HepG2 (cell line): Measurements from ENCODE around the gene MXRA7. TPM values are rescaled to one million over a fixed set of nuclear protein-coding genes. Genes with fewer than 3 reads are reported as not detected.
A peak's percentile ranks its signal among the peaks of the same experiment; 100 is the strongest.
"Not testable (repeated sequence)": the region's sequence is repeated elsewhere in the genome, so short reads cannot be mapped to it uniquely, and the experiment has no call there.

Source experiments
- ATAC-seq: fragments of 200-7000 bp; cut with Tn5 transposase; 3 replicates; pipeline ENCODE4 v1.9.1; 2020; ENCODE audit warnings: mild to moderate bottlenecking, moderate library complexity
- BruUV-seq: library from RNA; stranded (reverse); fragments of 400-500 nt; replicated peaks from 2 replicates; lab custom pipeline; 2021; lab: Mats Ljungman, UMichigan
- CTCF ChIA-PET: fragments of 300-600 bp; formaldehyde crosslinking; extraction: SDS; loops from one replicate; lab custom pipeline; 2021; ENCODE audit warnings: low total read pairs, inconsistent platforms, low intra/inter-chr PET ratio; lab: Yijun Ruan, JAX
- POLR2A ChIA-PET: fragments of 350-600 bp; sonication (Branson Sonifier 250); formaldehyde crosslinking; loops from one replicate; lab custom pipeline; 2020; ENCODE audit warnings: antibody characterized with exemption, inconsistent platforms; lab: Yijun Ruan, JAX
- DNase-seq: peaks from one replicate; pipeline ENCODE4 v3.0.0-alpha.2; 2015; ENCODE audit warnings: low spot score
- FAIRE-seq: peaks from 3 replicates; lab custom pipeline; 2011; peaks lifted over from hg19 to GRCh38; lab: Jason Lieb, UNC
- H2AFZ ChIP-seq: one replicate; pipeline ENCODE4 v1.6.1; 2011; ENCODE audit warnings: low read length, inconsistent platforms
- H3K27ac ChIP-seq: fragments of 300-600 bp; 3 replicates; pipeline ENCODE4 v1.8.0; 2011; ENCODE audit warnings: mixed run types, mild to moderate bottlenecking, mixed read lengths, low read length, inconsistent platforms; ENCODE audit not compliant: insufficient read depth; ENCODE audit errors: extremely low read length
- H3K27me3 ChIP-seq, 2 experiments: fragments of 200-600 bp in 1 of 2; 2 replicates in 1 of 2; 3 replicates in 1 of 2; pipeline versions ENCODE4 v1.6.0 to v1.8.0; 2011; ENCODE audit warnings: low read length in 2 of 2, mild to moderate bottlenecking in 2 of 2, moderate library complexity in 2 of 2, inconsistent platforms in 1 of 2; ENCODE audit not compliant: insufficient read depth in 2 of 2, control insufficient read depth in 1 of 2
- H3K36me3 ChIP-seq, 2 experiments: fragments of 200-600 bp in 1 of 2; replicated peaks in 1 of 2; 2 replicates in 1 of 2; 3 replicates in 1 of 2; pipeline versions ENCODE4 v1.5.1 to v1.8.0; 2011; ENCODE audit warnings: low read length in 2 of 2, inconsistent platforms in 1 of 2; ENCODE audit not compliant: insufficient read depth in 2 of 2, control insufficient read depth in 1 of 2
- H3K4me1 ChIP-seq: 2 replicates; pipeline ENCODE4 v1.5.1; 2012; ENCODE audit warnings: low read length, inconsistent platforms; ENCODE audit not compliant: insufficient read depth
- H3K4me2 ChIP-seq: 2 replicates; pipeline ENCODE4 v1.6.0; 2011; ENCODE audit warnings: low read depth, low read length, inconsistent platforms
- H3K4me3 ChIP-seq, 3 experiments: fragments of 200-600 bp in 1 of 3; sonication (generic), shearing (Covaris generic) in 1 of 3; replicated peaks in 1 of 3; 2 replicates each; pipeline ENCODE4 v1.5.1; 2011 to 2016; ENCODE audit warnings: low read length in 3 of 3, inconsistent platforms in 2 of 3, low read depth in 2 of 3, mild to moderate bottlenecking in 2 of 3, control low read depth in 1 of 3, mixed read lengths in 1 of 3; ENCODE audit not compliant: insufficient read depth in 1 of 3
- H3K79me2 ChIP-seq: one replicate; pipeline ENCODE4 v1.6.1; 2011; ENCODE audit warnings: low read length, inconsistent platforms; ENCODE audit not compliant: insufficient read depth
- H3K9ac ChIP-seq: 2 replicates; pipeline ENCODE4 v1.6.0; 2011; ENCODE audit warnings: mild to moderate bottlenecking, low read depth, low read length, inconsistent platforms; ENCODE audit not compliant: insufficient read depth
- H3K9me3 ChIP-seq: 2 replicates; pipeline ENCODE4 v1.5.1; 2012; ENCODE audit warnings: mild to moderate bottlenecking, low read length
- H4K20me1 ChIP-seq: 2 replicates; pipeline ENCODE4 v1.6.0; 2011; ENCODE audit warnings: inconsistent platforms, mild to moderate bottlenecking, low read length, moderate library complexity; ENCODE audit not compliant: insufficient read depth
- HNF1A ChIP-seq, 2 experiments: sonication (generic) in 1 of 2; formaldehyde crosslinking in 1 of 2; IDR thresholded peaks; 2 replicates each; pipeline versions ENCODE4 v1.4.0 to v1.6.1; 2016 to 2020; ENCODE audit warnings: borderline replicate concordance in 1 of 2, low read depth in 1 of 2, mild to moderate bottlenecking in 1 of 2, missing genetic modification reagents in 1 of 2
- HOXA3 ChIP-seq: sonication (generic); formaldehyde crosslinking; IDR thresholded peaks from 2 replicates; pipeline ENCODE4 v1.5.0; 2020; ENCODE audit warnings: missing genetic modification reagents
- MLLT10 ChIP-seq: sonication (generic); formaldehyde crosslinking; IDR thresholded peaks from 2 replicates; pipeline ENCODE4 v1.4.0; 2020; ENCODE audit warnings: missing genetic modification reagents
- ZNF121 ChIP-seq: sonication (generic); formaldehyde crosslinking; IDR thresholded peaks from 2 replicates; pipeline ENCODE4 v1.5.0; 2020; ENCODE audit warnings: mild to moderate bottlenecking, missing genetic modification reagents
- WGBS: methylation state at CpG from one replicate; pipeline ENCODE4 v1.1.6; 2017; ENCODE audit warnings: low lambda C conversion rate; 5-methylcytosine and 5-hydroxymethylcytosine counted together
- in situ Hi-C: cut with HindIII; loops from 2 replicates; pipeline ENCODE4 v1.10.0; 2017; ENCODE audit warnings: low pct_unique_long_range_greater_than_20kb; ENCODE audit not compliant: extremely low pct_ligation_motif_present
- intact Hi-C: fragments of 100-400 bp; cut with micrococcal nuclease; formaldehyde crosslinking; loops from one replicate; pipeline ENCODE4 v1.10.0; 2022; ENCODE audit not compliant: unreplicated experiment
- polyA plus RNA-seq, 8 experiments: library from polyadenylated mRNA; depleted of rRNA in 3 of 8; stranded (reverse) in 7 of 8; unstranded in 1 of 8; fragments of >200 nt; fragmentation: Illumina TruSeq in 4 of 8; extraction: Trizol in 4 of 8; gene quantifications; 2 replicates each; pipeline versions ENCODE4 v1.2.1 to v1.2.3, GENCODE V29; 2011 to 2016; ENCODE audit warnings: low read depth in 4 of 8, missing spikeins in 1 of 8, mixed read lengths in 1 of 8; ENCODE audit not compliant: insufficient read depth in 1 of 8
- total RNA-seq, 5 experiments: library from RNA; depleted of rRNA; stranded (reverse); fragments of >200 nt; fragmentation: Illumina TruSeq; extraction: Trizol; gene quantifications; 2 replicates each; pipeline ENCODE4 v1.2.3, GENCODE V29; 2016; ENCODE audit warnings: low read depth in 1 of 5

MXRA7 gene
- total and polyA plus RNA-seq, 2 of the 13 experiments (the other 11 are each of a cell fraction or from before 2014, with no cell fraction given): 44.8 to 112 TPM

GRCh38 chr17:76698466-76698977 is 12.2 kb downstream of the MXRA7 start:
- H3K9me3 ChIP-seq, H2AFZ ChIP-seq, H3K27me3 ChIP-seq, H3K36me3 ChIP-seq, in situ Hi-C loops, H3K9ac ChIP-seq, CTCF ChIA-PET, intact Hi-C loops, ATAC-seq, DNase-seq, H3K4me2 ChIP-seq, BruUV-seq, H3K27ac ChIP-seq, FAIRE-seq, H4K20me1 ChIP-seq, H3K4me3 ChIP-seq: not testable (repeated sequence)
- 95% methylated on average over 7 of the region's 7 CpGs for WGBS
- POLR2A ChIA-PET: interaction anchor here (1.8 kb wide), 1 partner anchor 10 kb away, joined by 5 read pairs; no protein-coding TSS in a partner anchor
- H3K4me1 ChIP-seq: peaks cover 90% of the 10 kb centered on the region
- peaks cover 12% of the 10 kb centered on the region for H3K79me2 ChIP-seq
- TF ChIP-seq HOXA3 (CRISPR knock-in tag) (0 out of 2 replicates have a peak, but pooled peaks have one; percentile 17), ZNF121 (CRISPR knock-in tag) (peak; percentile 29; the same call in 1 of the 2 replicates)

- no peak for ATAC-seq
- Histone ChIP-seq H2AFZ (no peak overlapping the region), H3K27me3 (no peaks in the 10 kb centered on the region), H3K79me2 (peaks cover 12% of the 10 kb centered on the region), H3K9ac (no peak overlapping the region), H3K36me3 (no peaks in the 10 kb centered on the region), H3K4me3 (no peak overlapping the region), H3K4me1 (peaks cover 91% of the 10 kb centered on the region), H3K27ac (no peak overlapping the region), H4K20me1 (peaks cover 3% of the 10 kb centered on the region; the same call in 1 of the 2 replicates), H3K9me3 (no peaks in the 10 kb centered on the region), H3K4me2 (no peak overlapping the region)
- FAIRE-seq: no peak
- 88% methylated on average over 14 of the region's 17 CpGs for WGBS
- TF ChIP-seq MLLT10 (CRISPR knock-in tag) (no peak), HNF1A (IDR thresholded peaks at IDR 0.05; ENCODE audit: low read depth) (no peak), HNF1A (CRISPR knock-in tag; IDR thresholded peaks at IDR 0.05; ENCODE audit: borderline replicate concordance) (0 out of 2 replicates have a peak, but pooled peaks have one; percentile 31)
- POLR2A ChIA-PET: interaction anchor here (0.7 to 1.8 kb wide), 5 partner anchors 9 to 35 kb away, joined by 3 to 5 read pairs (median 3); no protein-coding TSS in a partner anchor
- no TSS peak for BruUV-seq
- in situ Hi-C loops: no loop called here
- intact Hi-C loops: no loop called here
- CTCF ChIA-PET: no interaction called here
- no peak for DNase-seq
Observed at GRCh38 chr17:76697702-76698465, 12.9 kb downstream of the MXRA7 start.
